Osteoblast (primary cell): ENCODE results near the gene TM9SF4. TPM values are rescaled to one million over a fixed set of nuclear protein-coding genes. Genes with fewer than 3 reads are reported as not detected.
"Not testable (repeated sequence)": the region's sequence is repeated elsewhere in the genome, so short reads cannot be mapped to it uniquely, and the experiment has no call there.

Experiments used
- DNase-seq: peaks from one replicate; pipeline ENCODE4 v3.0.0; 2011; ENCODE audit warnings: low spot score, mixed read lengths; ENCODE audit not compliant: insufficient read length; ENCODE audit errors: missing footprints
- H2AFZ ChIP-seq: 2 replicates; pipeline ENCODE4 v1.6.0; 2011; ENCODE audit warnings: mild to moderate bottlenecking, low read length
- H3K27ac ChIP-seq: 2 replicates; pipeline ENCODE4 v1.5.1; 2011; ENCODE audit warnings: mild to moderate bottlenecking, low read depth, low read length, moderate library complexity
- H3K27me3 ChIP-seq: 2 replicates; pipeline ENCODE4 v1.6.0; 2012; ENCODE audit warnings: mild to moderate bottlenecking, control low read depth, inconsistent platforms, low read length, moderate library complexity; ENCODE audit not compliant: insufficient read depth
- H3K36me3 ChIP-seq: 2 replicates; pipeline ENCODE4 v1.5.1; 2011; ENCODE audit warnings: mild to moderate bottlenecking, low read length, control low read depth, moderate library complexity; ENCODE audit not compliant: insufficient read depth
- H3K4me1 ChIP-seq: 2 replicates; pipeline ENCODE4 v1.5.1; 2011; ENCODE audit warnings: mild to moderate bottlenecking, low read length, control low read depth, moderate library complexity; ENCODE audit not compliant: insufficient read depth
- H3K4me2 ChIP-seq: 2 replicates; pipeline ENCODE4 v1.6.0; 2011; ENCODE audit warnings: mild to moderate bottlenecking, low read length; ENCODE audit not compliant: insufficient read depth
- H3K4me3 ChIP-seq: fragments of 200-600 bp; sonication (generic); 3 replicates; pipeline ENCODE4 v1.5.1; 2012; ENCODE audit warnings: mild to moderate bottlenecking, low read length, inconsistent platforms; ENCODE audit not compliant: insufficient read depth
- H3K79me2 ChIP-seq: 2 replicates; pipeline ENCODE4 v1.6.0; 2012; ENCODE audit warnings: mild to moderate bottlenecking, low read length, control low read depth, inconsistent platforms; ENCODE audit not compliant: insufficient read depth
- H3K9me3 ChIP-seq: 2 replicates; pipeline ENCODE4 v1.5.1; 2011; ENCODE audit warnings: low read depth, low read length, control low read depth
- H4K20me1 ChIP-seq: 2 replicates; pipeline ENCODE4 v1.6.0; 2012; ENCODE audit warnings: mild to moderate bottlenecking, low read length, control low read depth; ENCODE audit not compliant: insufficient read depth
- CTCF ChIP-seq: IDR thresholded peaks from 2 replicates; pipeline ENCODE4 v1.5.1; 2011; ENCODE audit warnings: mild to moderate bottlenecking, low read depth, low read length, moderate library complexity; ENCODE audit errors: extremely low read depth
- total RNA-seq: library from RNA; depleted of rRNA; stranded (reverse); fragments of >200 nt; gene quantifications from 2 replicates; pipeline ENCODE4 v1.2.3, GENCODE V29; 2012

Gene TM9SF4
- total RNA-seq, 1 donor: 48.1 TPM

- Histone ChIP-seq H3K36me3 (peaks cover 19% of the 10 kb centered on the region), H3K9me3 (no peaks in the 10 kb centered on the region), H3K27me3 (no peaks in the 10 kb centered on the region), H2AFZ (no peak overlapping the region), H3K4me2 (no peak overlapping the region), H3K27ac (no peak overlapping the region), H4K20me1 (peaks cover 3% of the 10 kb centered on the region), H3K79me2 (peaks cover 11% of the 10 kb centered on the region), H3K4me3 (no peak overlapping the region), H3K4me1 (peaks cover 13% of the 10 kb centered on the region)
- DNase-seq: no peak
- TF ChIP-seq CTCF: no peak
Measured at GRCh38 chr20:32192698-32193097, 83.2 kb downstream of the TM9SF4 start.

- not testable (repeated sequence) for H3K4me3 ChIP-seq, H2AFZ ChIP-seq, H4K20me1 ChIP-seq, H3K27ac ChIP-seq, H3K4me2 ChIP-seq, H3K27me3 ChIP-seq, H3K9me3 ChIP-seq, DNase-seq
- Histone ChIP-seq H3K4me1 (peaks cover 13% of the 10 kb centered on the region), H3K36me3 (peaks cover 24% of the 10 kb centered on the region), H3K79me2 (peaks cover 11% of the 10 kb centered on the region)
Measured at GRCh38 chr20:32193336-32193735, 83.8 kb downstream of the TM9SF4 start.

- Histone ChIP-seq H4K20me1 (peaks cover 3% of the 10 kb centered on the region), H2AFZ (no peak overlapping the region), H3K4me1 (peaks cover 13% of the 10 kb centered on the region), H3K9me3 (no peaks in the 10 kb centered on the region), H3K36me3 (peaks cover 31% of the 10 kb centered on the region), H3K27ac (no peak overlapping the region), H3K27me3 (no peaks in the 10 kb centered on the region), H3K79me2 (peaks cover 9% of the 10 kb centered on the region), H3K4me3 (no peak overlapping the region), H3K4me2 (no peak overlapping the region)
- TF ChIP-seq CTCF: no peak
- no peak for DNase-seq
Measured at GRCh38 chr20:32193996-32194395, 84.5 kb downstream of the TM9SF4 start.

- H3K4me2 ChIP-seq: no peak overlapping the region
- no peak overlapping the region for H3K4me3 ChIP-seq
- no peak overlapping the region for H3K27ac ChIP-seq
- no peak for TF ChIP-seq CTCF
- H3K79me2 ChIP-seq: peaks cover 16% of the 10 kb centered on the region
- no peaks in the 10 kb centered on the region for H3K9me3 ChIP-seq
- DNase-seq: no peak
- peaks cover 40% of the 10 kb centered on the region for H3K36me3 ChIP-seq
- no peak overlapping the region for H2AFZ ChIP-seq
- H4K20me1 ChIP-seq: peaks cover 5% of the 10 kb centered on the region
- no peaks in the 10 kb centered on the region for H3K27me3 ChIP-seq
- peaks cover 5% of the 10 kb centered on the region for H3K4me1 ChIP-seq
Measured at GRCh38 chr20:32195581-32195980, 86.1 kb downstream of the TM9SF4 start.

GRCh38 chr20:32196613-32197012 lies 87.1 kb downstream of the TM9SF4 start:
- not testable (repeated sequence) for H3K9me3 ChIP-seq, H3K27ac ChIP-seq, H3K27me3 ChIP-seq, H3K4me2 ChIP-seq, H3K4me1 ChIP-seq, H3K4me3 ChIP-seq, DNase-seq, H2AFZ ChIP-seq
- Histone ChIP-seq H3K36me3 (peaks cover 46% of the 10 kb centered on the region), H3K79me2 (peaks cover 25% of the 10 kb centered on the region), H4K20me1 (peaks cover 11% of the 10 kb centered on the region)

GRCh38 chr20:32197136-32197535 lies 87.6 kb downstream of the TM9SF4 start:
- not testable (repeated sequence) for H2AFZ ChIP-seq, H3K4me2 ChIP-seq, H3K27me3 ChIP-seq, H3K4me3 ChIP-seq, DNase-seq, H3K27ac ChIP-seq, H3K9me3 ChIP-seq
- peaks cover 46% of the 10 kb centered on the region for H3K36me3 ChIP-seq
- H4K20me1 ChIP-seq: peaks cover 15% of the 10 kb centered on the region
- H3K79me2 ChIP-seq: peaks cover 29% of the 10 kb centered on the region
- H3K4me1 ChIP-seq: peaks cover 11% of the 10 kb centered on the region
